ENCODE data around the gene NRTN. TPM values are rescaled to one million over a fixed set of nuclear protein-coding genes. Genes with fewer than 3 reads are reported as not detected.

NRTN gene
- total and polyA plus RNA-seq, 2 donors (not counting 3 experiments of a cell fraction or from before 2014, with no cell fraction given): 0.41 TPM; not detected in 1

DNA sequence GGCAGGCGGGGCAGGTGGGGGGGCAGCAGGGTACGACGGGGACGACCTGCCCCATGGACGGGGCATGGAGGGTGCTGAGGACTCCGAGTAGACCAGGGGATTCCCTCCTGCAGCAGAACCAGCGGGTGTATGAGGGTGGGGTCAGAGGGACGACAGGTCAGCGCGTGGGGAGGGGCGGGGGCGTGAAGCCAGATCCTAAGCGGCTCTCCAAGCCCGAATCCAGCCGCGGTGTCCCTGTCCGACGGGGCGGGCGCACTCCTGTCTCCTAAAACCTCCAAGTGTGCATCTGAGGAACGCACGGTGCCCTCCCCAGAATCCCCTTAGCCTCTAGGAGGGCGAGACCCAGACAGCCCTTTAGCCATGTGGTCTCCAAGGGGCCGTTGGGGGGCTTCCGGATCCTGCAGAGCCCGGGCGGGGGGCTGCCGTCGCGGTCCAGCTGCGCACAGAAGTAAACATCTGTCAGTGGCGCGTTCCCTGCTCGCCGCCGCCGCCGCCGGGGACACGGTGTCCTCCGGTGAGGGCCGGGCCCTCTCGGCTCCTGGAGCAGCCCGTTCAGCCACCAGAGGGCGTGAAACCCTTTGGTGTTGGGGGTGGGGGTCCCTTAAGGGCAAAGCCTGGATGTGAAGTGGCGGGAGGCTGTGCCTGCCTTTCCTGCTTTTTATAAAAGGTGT lies 730 bp downstream of the NRTN start:
- Histone ChIP-seq H3K27me3 (ENCODE audit: control insufficient read depth in 2 of 2, insufficient read depth in 2 of 2, low read length in 2 of 2) (peaks cover 2 to 7% of the 10 kb centered on the region in 2 experiments), H3K9me3 (replicated peaks; ENCODE audit: control insufficient read depth, insufficient read depth, low read length) (no peaks in the 10 kb centered on the region), H3K9ac (replicated peaks; ENCODE audit: extremely low read depth, insufficient read depth, low read length) (no peak overlapping the region), H3K4me1 (ENCODE audit: control insufficient read depth, extremely low read depth, insufficient read depth, low read length) (peaks cover 5% of the 10 kb centered on the region), H3K79me2 (ENCODE audit: control insufficient read depth, insufficient read depth, low read length) (no peaks in the 10 kb centered on the region), H3K27ac (ENCODE audit: insufficient read depth, low read depth, low read length) (no peak overlapping the region), H3K9me1 (replicated peaks; ENCODE audit: control insufficient read depth, extremely low read depth, insufficient read depth, low read length) (peaks cover 2% of the 10 kb centered on the region), H3K4me2 (ENCODE audit: insufficient read depth, low read length) (no peak overlapping the region), H4K20me1 (replicated peaks; ENCODE audit: control insufficient read depth, extremely low read depth, insufficient read depth, low read length) (no peaks in the 10 kb centered on the region), H3K36me3 (ENCODE audit: control insufficient read depth in 2 of 2, extremely low read depth in 1 of 2, insufficient read depth in 2 of 2, low read length in 2 of 2) (no peaks in the 10 kb centered on the region), H2AFZ (ENCODE audit: low read depth, low read length) (no peak overlapping the region), H3K4me3 (replicated peaks in 1 of 3; ENCODE audit: insufficient read depth in 1 of 3, low read depth in 1 of 3, low read length in 3 of 3) (no peak overlapping the region)
- no peak for FAIRE-seq
- intact Hi-C loops (cut with micrococcal nuclease): loop anchor here (2.0 to 10.0 kb wide), 2 partner anchors 17 to 179 kb away; no protein-coding TSS in a partner anchor
- CTCF ChIA-PET: interaction anchor here (1.0 to 1.9 kb wide), 3 partner anchors 23 to 86 kb away, joined by 3 to 42 read pairs (median 10); no protein-coding TSS in a partner anchor
- POLR2A ChIA-PET: no interaction called here
- peak; percentile 34 for DNase-seq (ENCODE audit: low read depth, low spot score)
- no TSS peak for BruUV-seq (replicated peaks)
- dilution Hi-C loops (cut with MboI; ENCODE audit: extremely low pct_ligation_motif_present, low sequenced_read_pairs): no loop called here
- TF ChIP-seq JUN (IDR thresholded peaks at IDR 0.05; ENCODE audit: borderline replicate concordance, insufficient read depth, insufficient read length, low read depth): no peak
- TF ChIP-seq EZH2 (IDR thresholded peaks at IDR 0.05; ENCODE audit: borderline replicate concordance, low read depth, low read length, severe bottlenecking): peak; percentile 77
- TF ChIP-seq, protein P1, sequence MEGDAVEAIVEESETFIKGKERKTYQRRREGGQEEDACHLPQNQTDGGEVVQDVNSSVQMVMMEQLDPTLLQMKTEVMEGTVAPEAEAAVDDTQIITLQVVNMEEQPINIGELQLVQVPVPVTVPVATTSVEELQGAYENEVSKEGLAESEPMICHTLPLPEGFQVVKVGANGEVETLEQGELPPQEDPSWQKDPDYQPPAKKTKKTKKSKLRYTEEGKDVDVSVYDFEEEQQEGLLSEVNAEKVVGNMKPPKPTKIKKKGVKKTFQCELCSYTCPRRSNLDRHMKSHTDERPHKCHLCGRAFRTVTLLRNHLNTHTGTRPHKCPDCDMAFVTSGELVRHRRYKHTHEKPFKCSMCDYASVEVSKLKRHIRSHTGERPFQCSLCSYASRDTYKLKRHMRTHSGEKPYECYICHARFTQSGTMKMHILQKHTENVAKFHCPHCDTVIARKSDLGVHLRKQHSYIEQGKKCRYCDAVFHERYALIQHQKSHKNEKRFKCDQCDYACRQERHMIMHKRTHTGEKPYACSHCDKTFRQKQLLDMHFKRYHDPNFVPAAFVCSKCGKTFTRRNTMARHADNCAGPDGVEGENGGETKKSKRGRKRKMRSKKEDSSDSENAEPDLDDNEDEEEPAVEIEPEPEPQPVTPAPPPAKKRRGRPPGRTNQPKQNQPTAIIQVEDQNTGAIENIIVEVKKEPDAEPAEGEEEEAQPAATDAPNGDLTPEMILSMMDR (IDR thresholded peaks at IDR 0.05; ENCODE audit: extremely low read depth in 1 of 2, insufficient read depth in 1 of 2, low read depth in 1 of 2, low read length in 2 of 2): peak; percentile 65 to 87
- TF ChIP-seq POLR2A (IDR thresholded peaks at IDR 0.05; ENCODE audit: low read depth, low read length): no peak
- TF ChIP-seq MAX (IDR thresholded peaks at IDR 0.05; ENCODE audit: insufficient read depth, insufficient read length): no peak
- TF ChIP-seq GATA2 (IDR thresholded peaks at IDR 0.05; ENCODE audit: insufficient read depth, insufficient read length, low read depth, low read length): no peak
- TF ChIP-seq POLR2AphosphoS5 (IDR thresholded peaks at IDR 0.05; ENCODE audit: insufficient read depth, low read depth, low read length): no peak
- TF ChIP-seq FOS (IDR thresholded peaks at IDR 0.05; ENCODE audit: borderline replicate concordance, insufficient read depth, low read length): no peak
- no peak for TF ChIP-seq MYC (IDR thresholded peaks at IDR 0.05; ENCODE audit: low read depth, low read length)

Data from endothelial cell of umbilical vein (primary cell).